A549 treated with RU486 at 1 μM for 4 hours (cell line): ENCODE measurements around the gene DEPDC1. TPM values are rescaled to one million over a fixed set of nuclear protein-coding genes. Genes with fewer than 3 reads are reported as not detected.

ENCODE experiments used
- total RNA-seq: library from RNA; stranded (reverse); fragments of 200-300 nt; extraction: Qiagen RNA extraction; gene quantifications from 5 replicates; pipeline ENCODE4 v1.2.3, GENCODE V29; 2022; ENCODE audit warnings: low read depth

The DEPDC1 gene
- total RNA-seq = 4.1 to 17.3 TPM (median 15.8 TPM) in 5 replicates

GRCh38 chr1:68496680-68497357 lies at the start of gene DEPDC1:
TSS of gene DEPDC1 (minus strand) at chr1:68497082. CDS start at chr1:68496999, 83 bp downstream.

GRCh38 chr1:68449901-68450300 lies 47.0 kb downstream of the DEPDC1 start, which contains the start of gene RPE65:
TSS of gene RPE65 (minus strand) at chr1:68449954. CDS start at chr1:68449905, 49 bp downstream.

Other genes with a start within 250 kb of the DEPDC1 start
- gene RPE65, start 47.1 kb downstream of the DEPDC1 start, total RNA-seq = not detected in 5 replicates